Stromal cell of bone marrow (primary cell): ENCODE results near the gene BCKDK.
A peak's percentile ranks its signal among the peaks of the same experiment; 100 is the strongest.
"Not testable (repeated sequence)": the region's sequence is repeated elsewhere in the genome, so short reads cannot be mapped to it uniquely, and the experiment has no call there.

Experiments
- DNase-seq: peaks from one replicate; pipeline ENCODE4 v3.0.0-alpha.2; 2012; ENCODE audit warnings: low read depth

BCKDK gene

DNA sequence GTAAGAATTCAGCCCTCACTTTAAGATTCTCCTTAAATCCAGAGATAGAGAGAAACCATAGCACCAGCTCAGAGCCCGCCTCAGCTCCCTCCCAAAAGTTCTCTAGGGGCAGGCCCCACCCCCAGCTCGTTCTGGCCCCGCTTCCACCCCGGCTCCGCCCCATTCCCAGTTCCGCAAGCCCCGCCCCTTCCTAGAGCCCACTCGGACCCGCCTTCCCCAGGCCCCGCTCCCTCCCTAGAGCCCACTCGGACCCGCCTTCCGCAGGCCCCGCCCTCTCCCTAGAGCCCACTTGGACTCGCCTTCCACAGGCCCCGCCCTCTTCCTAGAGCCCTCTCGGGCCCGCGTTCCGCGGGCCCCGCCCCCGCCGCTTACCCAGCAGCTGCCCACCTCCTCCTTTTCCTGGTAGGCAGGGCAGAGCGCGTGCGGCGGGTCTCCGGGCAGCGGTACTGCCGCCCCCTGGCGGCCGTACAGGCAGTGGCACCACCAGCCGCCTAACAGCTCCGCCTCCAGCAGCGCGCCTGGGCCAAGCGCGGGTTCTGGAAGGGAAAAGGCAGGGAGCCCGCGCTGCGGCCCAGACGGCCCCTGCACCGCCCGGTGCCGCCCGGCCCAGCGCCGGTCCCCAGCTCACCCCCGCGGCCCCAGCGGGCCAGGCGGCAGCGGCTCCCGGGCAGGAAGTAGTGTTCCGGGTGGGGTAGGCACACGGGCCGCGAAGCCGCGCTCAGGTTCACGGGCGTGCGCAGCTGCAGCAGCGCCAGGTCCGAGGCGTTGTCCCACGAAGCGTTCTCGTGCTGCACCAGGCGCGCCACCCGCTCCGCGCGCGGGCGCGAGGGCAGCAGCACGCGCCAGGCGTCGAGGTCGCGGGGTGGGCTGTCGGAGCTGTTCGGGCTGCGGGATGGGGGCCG lies 34.2 kb downstream of the BCKDK start:
- DNase-seq: peak; percentile 97

DNA sequence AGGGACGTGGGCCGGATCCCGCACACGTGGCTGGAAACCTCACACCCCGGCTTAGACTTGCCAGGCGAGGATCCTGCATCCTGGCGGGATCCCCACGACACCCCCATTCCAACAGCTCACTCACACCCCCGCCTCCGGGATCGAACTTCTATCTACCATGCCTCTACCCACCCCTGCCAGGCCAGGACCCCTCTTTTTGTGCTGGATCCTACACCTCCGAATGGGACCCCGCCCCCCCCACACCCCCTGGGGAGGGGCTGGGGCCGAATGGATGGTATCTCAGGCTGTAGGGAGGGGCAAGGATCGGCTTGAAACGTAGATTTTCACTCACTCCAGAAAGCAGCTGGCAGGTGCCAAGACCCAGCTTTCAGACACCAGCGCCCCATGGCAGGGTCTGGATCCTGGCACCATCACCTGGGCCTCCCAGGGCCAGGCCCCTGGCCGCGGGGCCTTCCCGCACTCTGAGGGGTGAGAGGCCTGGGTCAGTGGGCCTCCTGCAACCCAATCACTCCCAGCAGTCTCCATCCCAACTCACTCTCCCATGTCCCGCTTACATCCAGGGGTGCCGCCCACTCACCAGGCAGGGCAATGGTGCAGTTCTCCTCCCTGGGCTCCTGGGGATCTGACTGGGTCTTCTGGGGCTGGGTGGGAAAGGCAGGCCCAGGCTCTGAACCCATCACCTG lies 35.0 kb downstream of the BCKDK start:
- DNase-seq: no peak

DNA sequence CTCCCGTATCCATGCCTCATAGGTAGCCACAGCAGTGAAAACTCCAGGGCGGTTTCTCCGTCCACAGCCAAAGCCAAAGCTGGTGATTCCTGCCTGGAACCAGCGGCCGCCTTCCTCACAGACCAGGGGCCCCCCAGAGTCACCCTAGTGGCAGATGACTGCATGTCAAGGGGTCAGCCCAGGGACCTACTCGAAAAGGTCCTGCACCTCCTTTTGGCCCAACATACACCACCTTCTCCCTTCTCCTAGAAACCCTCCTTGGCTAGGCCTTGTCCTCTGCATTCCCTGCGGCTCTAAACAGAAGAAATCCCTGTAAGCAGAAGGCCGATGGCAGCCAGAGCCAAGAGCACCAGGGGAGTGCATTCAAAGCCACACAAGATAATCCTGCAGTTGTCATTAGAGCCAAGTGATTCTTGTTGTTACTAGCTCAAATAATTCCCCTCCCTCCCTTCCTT lies 35.5 kb downstream of the BCKDK start:
- no peak for DNase-seq

DNA sequence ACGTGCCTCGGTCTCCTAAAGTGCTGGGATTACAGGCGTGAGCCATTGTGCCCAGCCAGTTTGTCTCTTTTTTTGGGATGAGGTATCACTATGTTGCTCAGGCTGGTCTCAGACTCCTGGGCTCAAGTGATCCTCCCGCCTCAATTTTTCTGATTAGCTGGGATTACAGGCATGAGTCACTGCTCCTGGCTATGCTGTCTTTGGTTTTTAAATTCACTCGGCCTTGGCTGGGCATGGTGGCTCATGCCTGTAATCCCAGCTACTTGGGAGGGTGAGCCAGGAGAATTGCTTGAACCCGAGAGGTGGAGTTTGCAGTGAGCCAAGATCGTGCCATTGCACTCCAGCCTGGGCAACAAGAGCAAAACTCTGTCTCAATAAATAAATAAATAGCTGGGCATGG lies 36.2 kb downstream of the BCKDK start:
- peak; percentile 14 for DNase-seq

DNA sequence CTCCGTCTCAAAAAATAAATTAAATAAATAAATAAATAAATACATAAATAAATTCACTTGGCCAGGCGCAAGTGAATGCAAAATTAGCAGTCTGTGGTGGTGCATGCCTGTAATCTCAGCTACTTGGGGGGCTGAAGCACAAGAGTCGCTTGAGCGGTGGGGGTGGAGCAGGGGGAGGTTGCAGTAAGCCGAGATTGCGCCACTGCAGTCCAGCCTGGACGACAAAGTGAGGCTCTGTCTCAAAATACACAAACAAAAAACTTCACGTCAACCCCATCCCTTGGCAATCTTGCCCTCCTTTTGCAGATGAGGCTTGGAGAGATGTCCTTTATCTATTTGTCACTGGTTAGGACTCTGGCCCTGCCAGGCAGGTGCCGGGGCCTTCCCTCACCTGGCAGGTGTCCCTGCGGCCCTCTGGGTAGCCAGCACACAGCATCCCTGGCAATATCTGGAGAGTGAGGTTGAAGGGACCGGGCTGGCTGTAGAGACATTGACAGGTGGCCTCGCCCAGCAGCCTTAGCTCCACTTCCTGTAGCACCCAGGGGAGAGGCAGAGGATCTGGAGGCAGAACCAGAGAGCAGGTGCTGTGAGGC lies 37.3 kb downstream of the BCKDK start:
- no peak for DNase-seq

DNA sequence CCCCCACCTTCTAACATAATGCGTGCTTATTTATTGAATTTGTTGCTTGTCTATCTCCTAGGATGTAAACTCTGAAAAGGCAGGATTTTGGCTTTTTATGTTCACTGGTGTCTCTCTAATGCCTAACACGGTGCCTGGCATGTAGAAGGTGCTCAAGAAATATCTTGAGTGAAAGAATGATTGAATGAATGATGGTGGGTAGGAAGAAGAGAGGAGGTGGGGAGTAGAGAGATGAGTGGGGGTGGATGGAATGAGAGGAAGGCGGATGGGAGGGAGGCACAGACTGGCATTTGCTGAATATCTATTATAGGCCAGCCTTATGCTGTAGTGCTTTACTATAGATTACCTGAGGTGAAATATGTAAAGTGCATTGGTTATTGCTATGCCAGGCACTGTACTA lies 39.4 kb downstream of the BCKDK start:
- DNase-seq: no peak

DNA sequence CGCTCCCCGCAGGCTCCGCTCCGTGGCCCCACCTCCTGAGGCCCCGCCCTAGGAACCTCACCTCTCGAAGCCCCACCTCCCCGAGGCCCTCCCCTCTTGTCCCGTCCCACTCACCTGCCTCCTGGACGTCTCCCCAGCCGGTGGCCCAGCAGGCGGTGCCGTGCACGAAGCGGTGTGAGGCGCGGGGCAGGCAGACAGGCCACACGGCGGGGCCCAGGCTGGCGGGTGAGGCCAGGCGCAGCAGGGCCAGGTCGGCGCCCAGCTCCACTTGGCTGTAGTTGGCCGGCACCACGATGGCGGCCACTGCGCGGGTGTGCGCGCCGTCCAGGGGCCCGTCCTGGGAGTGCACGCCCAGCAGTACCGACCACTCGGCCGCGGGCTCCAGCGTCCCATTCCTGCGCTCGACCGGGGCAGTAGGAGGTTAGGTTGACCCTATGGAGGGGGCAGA lies 40.1 kb downstream of the BCKDK start:
- DNase-seq: no peak

DNA sequence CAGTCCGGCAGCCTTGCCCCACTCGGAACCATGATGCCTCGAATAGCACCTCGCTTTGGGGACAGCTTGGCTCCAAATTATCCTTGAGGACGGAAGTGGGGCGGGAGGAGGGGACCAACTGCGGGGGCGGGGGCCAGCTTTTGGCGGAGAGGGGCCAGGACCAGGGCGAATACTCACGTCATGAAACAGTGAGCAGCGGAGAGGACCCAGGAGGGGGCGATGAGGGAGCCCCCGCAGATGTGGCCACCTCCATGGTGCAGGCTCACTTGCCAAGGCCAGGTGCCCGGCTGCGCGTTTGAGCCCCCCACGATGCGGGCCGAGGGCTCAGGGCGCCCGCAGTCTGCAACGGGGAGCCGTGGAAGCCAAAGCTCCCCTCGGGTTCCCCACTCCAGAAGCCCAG lies 40.7 kb downstream of the BCKDK start:
- no peak for DNase-seq

DNA sequence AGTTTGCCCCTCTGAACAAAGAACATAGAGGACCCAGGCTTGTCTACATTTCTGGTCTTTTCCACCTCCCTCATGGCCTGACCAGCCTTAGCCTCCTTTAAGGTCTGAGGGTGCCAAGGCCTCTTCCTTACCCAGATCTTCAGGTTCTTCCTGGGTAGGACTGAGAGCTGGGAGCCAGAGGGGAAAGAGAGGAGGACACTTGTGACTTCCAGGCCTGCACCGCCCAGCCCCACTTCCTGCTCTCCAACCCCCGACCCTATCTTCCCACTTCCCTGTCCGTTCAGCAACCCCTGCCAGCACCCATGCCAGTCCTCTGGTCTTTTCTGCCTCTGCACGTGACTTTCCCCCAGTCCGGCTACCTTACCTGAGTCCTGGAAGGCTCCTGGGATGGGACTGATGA lies 41.1 kb downstream of the BCKDK start:
- DNase-seq: no peak

DNA sequence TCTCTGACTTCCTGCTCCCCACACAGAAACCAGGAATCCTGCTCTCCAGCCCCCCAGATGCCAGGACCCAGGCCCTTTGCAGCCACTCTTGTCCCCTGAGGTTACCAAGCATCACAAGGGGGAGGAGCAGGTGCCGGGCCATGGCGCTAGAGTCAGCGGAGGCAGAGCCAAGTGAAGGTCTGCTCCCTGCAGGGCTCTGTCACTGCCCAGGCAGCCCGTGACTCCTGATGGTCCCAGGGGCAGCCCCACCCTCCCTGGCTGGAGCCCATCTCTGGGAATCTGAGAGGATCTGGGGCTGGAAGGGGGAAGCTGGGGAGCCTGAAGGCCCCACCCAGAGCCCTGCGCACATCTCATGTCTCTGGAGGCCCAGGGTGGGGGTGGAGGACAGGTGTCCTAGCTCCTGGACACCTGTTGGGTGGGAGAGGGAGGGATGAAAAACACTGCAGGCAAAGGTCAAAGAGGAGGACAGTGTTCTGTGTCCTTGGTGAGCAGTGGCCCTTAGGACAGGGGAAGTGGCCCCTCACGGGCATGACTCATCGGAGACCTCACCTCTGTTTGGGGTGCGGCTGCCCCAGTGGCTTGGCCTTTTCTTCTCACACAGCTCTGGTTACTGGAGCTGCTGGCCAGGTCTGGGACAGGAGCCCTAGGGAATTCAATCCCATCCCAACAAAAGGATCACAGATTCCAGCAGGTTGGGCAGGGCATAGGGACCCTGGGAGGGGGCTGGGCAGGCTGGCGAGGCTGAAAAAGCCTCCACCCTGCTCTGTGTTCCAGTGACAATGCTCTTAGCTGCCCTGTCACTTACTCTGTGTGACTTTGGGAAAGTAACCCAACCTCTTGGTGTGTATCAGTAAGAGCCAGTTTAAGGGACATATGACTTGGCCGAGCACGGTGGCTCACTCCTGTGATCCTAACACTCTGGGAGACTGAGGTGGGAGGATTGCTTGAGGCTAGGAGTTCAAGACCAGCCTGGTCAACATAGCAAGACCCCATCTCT lies 42.0 kb downstream of the BCKDK start, which contains the start of gene PRSS36:
Gene PRSS36, minus strand, starts transcription at position 173 of the 997 bp plus-strand sequence. Its CDS starts 31 bp downstream, at position 142.
- no peak for DNase-seq

DNA sequence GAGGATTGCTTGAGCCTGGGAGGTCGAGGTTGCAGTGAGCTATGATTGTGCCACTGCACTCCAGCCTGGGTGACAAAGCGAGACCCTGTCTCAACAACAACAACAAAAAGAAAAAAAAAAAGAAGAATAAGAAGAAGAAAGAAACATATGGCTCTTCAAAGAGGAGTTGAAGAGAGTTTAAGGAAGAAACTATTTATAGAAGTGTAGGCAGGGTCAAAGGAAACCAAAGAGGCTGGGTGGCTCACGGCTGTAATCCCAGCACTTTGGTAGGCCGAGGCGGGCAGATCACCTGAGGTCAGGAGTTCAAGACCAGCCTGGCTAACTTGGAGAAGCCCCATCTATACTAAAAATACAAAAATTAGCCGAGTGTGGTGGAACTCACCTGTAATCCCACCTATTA lies 42.8 kb downstream of the BCKDK start:
- DNase-seq: not testable (repeated sequence)

DNA sequence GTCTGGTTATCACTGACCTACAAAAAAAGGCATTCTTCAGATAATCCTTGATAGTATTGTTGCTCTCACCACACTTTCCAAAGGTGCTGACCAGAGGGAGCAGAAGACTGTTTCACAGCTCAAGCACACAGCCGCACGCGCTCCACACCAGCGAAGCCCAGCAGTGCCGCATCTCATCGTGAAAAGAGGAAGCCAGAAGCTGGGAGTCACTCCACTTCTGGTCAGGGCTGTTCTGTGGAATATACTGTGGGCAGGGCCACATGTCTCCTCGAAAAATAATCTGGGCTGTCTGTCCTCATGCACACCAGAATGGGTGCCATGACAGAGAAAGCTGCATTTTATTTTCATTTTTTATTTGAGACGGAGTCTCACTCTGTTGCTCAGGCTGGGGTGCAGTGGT lies 49.0 kb downstream of the BCKDK start:
- no peak for DNase-seq
